Liver (tissue), 9 donors: ENCODE results near the gene UBE3B. TPM values are rescaled to one million over a fixed set of nuclear protein-coding genes. Genes with fewer than 3 reads are reported as not detected.
A peak's percentile ranks its signal among the peaks of the same experiment; 100 is the strongest.

Source experiments
- DNase-seq: peaks from one replicate; pipeline ENCODE4 v3.0.0-alpha.2; 2017; ENCODE audit warnings: low spot score
- H3K27ac ChIP-seq, 2 donors: one replicate each; pipeline ENCODE4 v1.7.0; 2013; ENCODE audit warnings: inconsistent platforms in 2 of 2, low read length in 2 of 2, control low read depth in 1 of 2, low read depth in 1 of 2, mild to moderate bottlenecking in 1 of 2
- H3K27me3 ChIP-seq, 4 donors: one replicate each; pipeline versions ENCODE4 v1.6.1 to v1.7.0; 2013; ENCODE audit warnings: low read length in 3 of 4, inconsistent platforms in 1 of 4, mild to moderate bottlenecking in 1 of 4, moderate library complexity in 1 of 4; ENCODE audit not compliant: control insufficient read depth in 4 of 4, insufficient read depth in 4 of 4
- H3K36me3 ChIP-seq, 4 donors: one replicate each; pipeline versions ENCODE4 v1.6.1 to v1.7.0; 2013; ENCODE audit warnings: low read length in 3 of 4, mild to moderate bottlenecking in 3 of 4, low read depth in 1 of 4, moderate library complexity in 1 of 4; ENCODE audit not compliant: control insufficient read depth in 4 of 4, insufficient read depth in 3 of 4
- H3K4me1 ChIP-seq, 4 donors: one replicate each; pipeline versions ENCODE4 v1.6.1 to v1.7.0; 2013; ENCODE audit warnings: low read length in 3 of 4, mild to moderate bottlenecking in 3 of 4, moderate library complexity in 1 of 4; ENCODE audit not compliant: control insufficient read depth in 4 of 4, insufficient read depth in 4 of 4
- H3K4me3 ChIP-seq, 3 donors: one replicate each; pipeline versions ENCODE4 v1.6.1 to v1.7.0; 2013; ENCODE audit warnings: low read length in 3 of 3, control low read depth in 1 of 3, low read depth in 1 of 3, mild to moderate bottlenecking in 1 of 3
- H3K9ac ChIP-seq, 2 donors: one replicate each; pipeline ENCODE4 v1.7.0; 2013; ENCODE audit warnings: low read length in 2 of 2, mild to moderate bottlenecking in 2 of 2, moderate library complexity in 2 of 2, control low read depth in 1 of 2, low read depth in 1 of 2
- H3K9me3 ChIP-seq, 4 donors: one replicate each; pipeline versions ENCODE4 v1.6.1 to v1.7.0; 2013; ENCODE audit warnings: low read length in 3 of 4; ENCODE audit not compliant: control insufficient read depth in 4 of 4
- CTCF ChIP-seq: fragments of 150-350 bp; IDR thresholded peaks from 2 replicates; pipeline ENCODE4 v1.5.1; 2017; ENCODE audit warnings: improper control_type of control experiment, low read depth, low read length; ENCODE audit not compliant: missing input control
- EGR1 ChIP-seq, 2 donors: IDR thresholded peaks; 2 replicates each; pipeline ENCODE4 v1.6.1; 2016 to 2018; ENCODE audit warnings: antibody characterized with exemption in 2 of 2, low read depth in 2 of 2
- FOXA2 ChIP-seq: IDR thresholded peaks from 2 replicates; pipeline ENCODE4 v1.6.1; 2016; ENCODE audit warnings: antibody characterized with exemption
- GABPA ChIP-seq, 2 donors: IDR thresholded peaks in 1 of 2; conservative IDR thresholded peaks in 1 of 2; 2 replicates each; pipeline ENCODE4 v1.6.1; 2016; ENCODE audit warnings: antibody characterized with exemption in 2 of 2, mild to moderate bottlenecking in 1 of 2, moderate library complexity in 1 of 2
- HNF4A ChIP-seq, 2 donors: conservative IDR thresholded peaks; 2 replicates each; pipeline ENCODE4 v1.6.1; 2016; ENCODE audit warnings: antibody characterized with exemption in 2 of 2, mild to moderate bottlenecking in 2 of 2
- JUND ChIP-seq, 2 donors: IDR thresholded peaks; 2 replicates each; pipeline ENCODE4 v1.6.1; 2016; ENCODE audit warnings: antibody characterized with exemption in 2 of 2
- MAX ChIP-seq: IDR thresholded peaks from 2 replicates; pipeline ENCODE4 v1.6.1; 2016; ENCODE audit warnings: antibody characterized with exemption
- RAD21 ChIP-seq, 2 donors: IDR thresholded peaks; 2 replicates each; pipeline ENCODE4 v1.6.1; 2016; ENCODE audit warnings: antibody characterized with exemption in 2 of 2, mild to moderate bottlenecking in 2 of 2
- RXRA ChIP-seq, 2 donors: IDR thresholded peaks; 2 replicates each; pipeline ENCODE4 v1.6.1; 2017 to 2018; ENCODE audit warnings: antibody characterized with exemption in 2 of 2, mild to moderate bottlenecking in 1 of 2
- SP1 ChIP-seq: IDR thresholded peaks from 2 replicates; pipeline ENCODE4 v1.6.1; 2018; ENCODE audit warnings: antibody characterized with exemption, mild to moderate bottlenecking
- TAF1 ChIP-seq: conservative IDR thresholded peaks from 2 replicates; pipeline ENCODE4 v1.6.1; 2016; ENCODE audit warnings: antibody characterized with exemption, mild to moderate bottlenecking
- YY1 ChIP-seq: IDR thresholded peaks from 2 replicates; pipeline ENCODE4 v1.6.1; 2016; ENCODE audit warnings: antibody characterized with exemption, mild to moderate bottlenecking
- WGBS: extraction: QIAGEN DNeasy Blood & Tissue Kit; methylation state at CpG from one replicate; pipeline ENCODE4 v1.1.7; 2013; 5-methylcytosine and 5-hydroxymethylcytosine counted together
- polyA plus RNA-seq, 2 donors: library from polyadenylated mRNA; stranded (reverse) in 1 of 2; unstranded in 1 of 2; fragments of 200-250 nt in 1 of 2; fragments of >200 nt in 1 of 2; fragmentation: Nextera tagmentation in 1 of 2; extraction: Ambion mirVana in 1 of 2; gene quantifications; one replicate each; pipeline versions ENCODE4 v1.2.1 to v1.2.3, GENCODE V29; 2013 to 2015
- total RNA-seq, 2 donors: library from RNA; depleted of rRNA; stranded (reverse); fragments of >200 nt; gene quantifications; one replicate each; pipeline ENCODE4 v1.2.3, GENCODE V29; 2014
- donor health status: healthy.
- donor health status: healthy.
- donor health status: healthy.
- donor health status: healthy.
- donor health status: healthy.

The UBE3B gene
- total and polyA plus RNA-seq, 4 donors = 9.3 to 43.4 (median 24.1) TPM

- TF ChIP-seq TAF1 = no peak
Measured at GRCh38 chr12:109580684-109581333, 103.4 kb downstream of the UBE3B start (continued).

- H3K4me1 ChIP-seq = peaks cover 28 to 53% (median 51%) of the 10 kb centered on the region in 4 donors
- 89% methylated on average over 18 of the region's 18 CpGs for WGBS
- H3K27me3 ChIP-seq = no peaks in the 10 kb centered on the region
- H3K36me3 ChIP-seq = peaks cover 3 to 32% (median 24%) of the 10 kb centered on the region in 4 donors
- peak overlapping the region; percentile 75 to 77 for H3K27ac ChIP-seq
- no peaks in the 10 kb centered on the region for H3K9me3 ChIP-seq
- TF ChIP-seq RXRA (IDR thresholded peaks at IDR 0.05) = peak in 1 of 2 donors; percentile 20
- TF ChIP-seq JUND (IDR thresholded peaks at IDR 0.05) = no peak
- TF ChIP-seq HNF4A (conservative IDR thresholded peaks at IDR 0.05) = no peak
- DNase-seq = no peak
- H3K4me3 ChIP-seq = no peak overlapping the region
- no peak overlapping the region for H3K9ac ChIP-seq
Measured at GRCh38 chr12:109581334-109581691, 103.9 kb downstream of the UBE3B start.

- 84% methylated on average over 8 of the region's 8 CpGs for WGBS
- DNase-seq = no peak
- peak overlapping the region; percentile 75 to 77 for H3K27ac ChIP-seq
- no peaks in the 10 kb centered on the region for H3K9me3 ChIP-seq
- peaks cover 3 to 35% (median 23%) of the 10 kb centered on the region in 4 donors for H3K36me3 ChIP-seq
- no peaks in the 10 kb centered on the region for H3K27me3 ChIP-seq
- TF ChIP-seq RXRA (IDR thresholded peaks at IDR 0.05) (peak in 1 of 2 donors; percentile 13), HNF4A (conservative IDR thresholded peaks at IDR 0.05) (no peak)
- H3K9ac ChIP-seq = no peak overlapping the region
- peaks cover 28 to 52% (median 50%) of the 10 kb centered on the region in 4 donors for H3K4me1 ChIP-seq
- H3K4me3 ChIP-seq = no peak overlapping the region
Measured at GRCh38 chr12:109581856-109582255, 104.4 kb downstream of the UBE3B start.

- TF ChIP-seq YY1 (no peak), RXRA (IDR thresholded peaks at IDR 0.05) (peak in 1 of 2 donors; percentile 16), SP1 (no peak), TAF1 (no peak), MAX (no peak), EGR1 (IDR thresholded peaks at IDR 0.05; ENCODE audit: low read depth in 2 of 2) (no peak), CTCF (no peak), RAD21 (IDR thresholded peaks at IDR 0.05) (peak in 1 of 2 donors; percentile 13), HNF4A (conservative IDR thresholded peaks at IDR 0.05) (no peak), GABPA (IDR thresholded peaks at IDR 0.05 in 1 of 2, conservative IDR thresholded peaks at IDR 0.05 in 1 of 2) (no peak), FOXA2 (no peak), JUND (IDR thresholded peaks at IDR 0.05) (no peak)
- no peaks in the 10 kb centered on the region for H3K9me3 ChIP-seq
- peaks cover 24 to 52% (median 47%) of the 10 kb centered on the region in 4 donors for H3K4me1 ChIP-seq
- no peaks in the 10 kb centered on the region for H3K27me3 ChIP-seq
- H3K36me3 ChIP-seq = peaks cover 8 to 30% (median 18%) of the 10 kb centered on the region in 4 donors
- H3K4me3 ChIP-seq = no peak overlapping the region
- no peak for DNase-seq
- H3K27ac ChIP-seq = no peak overlapping the region
- H3K9ac ChIP-seq = no peak overlapping the region
- WGBS = 83% methylated on average over 5 of the region's 5 CpGs
Measured at GRCh38 chr12:109582636-109583035, 105.2 kb downstream of the UBE3B start.
